ENCODE measurements around the gene OR2L8. TPM values are rescaled to one million over a fixed set of nuclear protein-coding genes. Genes with fewer than 3 reads are reported as not detected.

OR2L8 gene
- total RNA-seq, 1 donor from 2014 or later = not detected

GRCh38 chr1:247992986-247993385 lies 44.3 kb downstream of the OR2L8 start:
- no peak overlapping the region for H3K4me3 ChIP-seq (ENCODE audit: insufficient read depth, low read depth, low read length)
- no peaks in the 10 kb centered on the region for H3K36me3 ChIP-seq (ENCODE audit: insufficient read depth, low read length)
- H3K27ac Mint-ChIP-seq (ENCODE audit: unreplicated experiment) = no peak overlapping the region
- no peak for TF ChIP-seq EZH2 (IDR thresholded peaks at IDR 0.05; ENCODE audit: insufficient read depth, low read length)
- no peak for TF ChIP-seq CTCF (IDR thresholded peaks at IDR 0.05; ENCODE audit: insufficient read depth, low read depth, low read length)
- no peak overlapping the region for H3K27ac ChIP-seq (ENCODE audit: low read depth, low read length)
- H3K4me3 Mint-ChIP-seq (ENCODE audit: unreplicated experiment) = no peak overlapping the region
- H3K36me3 Mint-ChIP-seq (ENCODE audit: low read depth, unreplicated experiment) = no peaks in the 10 kb centered on the region
- peaks cover 12% of the 10 kb centered on the region for H3K9me3 ChIP-seq (ENCODE audit: insufficient read depth, low read depth, low read length)
- no peaks in the 10 kb centered on the region for H4K20me1 ChIP-seq (ENCODE audit: insufficient read depth, low read length)
- DNase-seq (ENCODE audit: low read depth) = no peak
- no peak overlapping the region for H3K4me2 ChIP-seq (ENCODE audit: low read length)
- peaks cover 3% of the 10 kb centered on the region for H3K9me3 Mint-ChIP-seq (ENCODE audit: unreplicated experiment)
- H3K79me2 ChIP-seq (ENCODE audit: insufficient read depth, low read length) = no peaks in the 10 kb centered on the region
- FAIRE-seq = no peak
- H2AFZ ChIP-seq (ENCODE audit: low read depth, low read length) = no peak overlapping the region
- H3K9ac ChIP-seq (ENCODE audit: low read length) = no peak overlapping the region
- no peaks in the 10 kb centered on the region for H3K4me1 ChIP-seq (ENCODE audit: insufficient read depth, low read length)
- H3K4me1 Mint-ChIP-seq (ENCODE audit: low read depth, unreplicated experiment) = no peaks in the 10 kb centered on the region
- no peaks in the 10 kb centered on the region for H3K27me3 ChIP-seq (ENCODE audit: insufficient read depth, low read length)
- H3K27me3 Mint-ChIP-seq (ENCODE audit: low read depth, unreplicated experiment) = no peaks in the 10 kb centered on the region

- no peak for DNase-seq (ENCODE audit: low read depth)
- Mint-ChIP-seq H3K9me3 (ENCODE audit: unreplicated experiment) (no peaks in the 10 kb centered on the region), H3K27ac (ENCODE audit: unreplicated experiment) (no peak overlapping the region), H3K4me3 (ENCODE audit: unreplicated experiment) (no peak overlapping the region), H3K4me1 (ENCODE audit: low read depth, unreplicated experiment) (no peaks in the 10 kb centered on the region), H3K36me3 (ENCODE audit: low read depth, unreplicated experiment) (no peaks in the 10 kb centered on the region), H3K27me3 (ENCODE audit: low read depth, unreplicated experiment) (no peaks in the 10 kb centered on the region)
- no peak for FAIRE-seq
- Histone ChIP-seq H3K27ac (ENCODE audit: low read depth, low read length) (no peak overlapping the region), H3K4me1 (ENCODE audit: insufficient read depth, low read length) (no peaks in the 10 kb centered on the region), H3K4me3 (ENCODE audit: insufficient read depth, low read depth, low read length) (no peak overlapping the region), H3K79me2 (ENCODE audit: insufficient read depth, low read length) (no peaks in the 10 kb centered on the region), H2AFZ (ENCODE audit: low read depth, low read length) (no peak overlapping the region), H3K9me3 (ENCODE audit: insufficient read depth, low read depth, low read length) (peaks cover 5% of the 10 kb centered on the region), H3K36me3 (ENCODE audit: insufficient read depth, low read length) (no peaks in the 10 kb centered on the region), H3K27me3 (ENCODE audit: insufficient read depth, low read length) (no peaks in the 10 kb centered on the region), H3K4me2 (ENCODE audit: low read length) (no peak overlapping the region), H3K9ac (ENCODE audit: low read length) (no peak overlapping the region), H4K20me1 (ENCODE audit: insufficient read depth, low read length) (no peaks in the 10 kb centered on the region)
- TF ChIP-seq CTCF (IDR thresholded peaks at IDR 0.05; ENCODE audit: insufficient read depth, low read depth, low read length) (no peak), EZH2 (IDR thresholded peaks at IDR 0.05; ENCODE audit: insufficient read depth, low read length) (no peak)
These were observed 50.2 kb downstream of the OR2L8 start for GRCh38 chr1:247998811-247999210.

Other genes with a start within 250 kb of the OR2L8 start
- not detected in 2 replicates for gene OR6F1, start 232.2 kb upstream of the OR2L8 start, total RNA-seq
- not detected in 2 replicates for gene OR14K1, start 210.2 kb upstream of the OR2L8 start, total RNA-seq
- gene OR14A2, start 200.7 kb upstream of the OR2L8 start, total RNA-seq = not detected in 2 replicates
- not detected in 2 replicates for gene OR1C1, start 188.3 kb upstream of the OR2L8 start, total RNA-seq
- not detected in 2 replicates for gene OR14A16, start 124.7 kb upstream of the OR2L8 start, total RNA-seq
- gene OR11L1, start 107.0 kb upstream of the OR2L8 start, total RNA-seq = not detected in 2 replicates
- gene TRIM58, start 91.7 kb upstream of the OR2L8 start, total RNA-seq = 20.6 and 31.0 TPM in 2 replicates
- 4.0 and 5.9 TPM in 2 replicates for gene OR2W3, start 53.3 kb upstream of the OR2L8 start, total RNA-seq
- gene OR2T8, start 28.6 kb upstream of the OR2L8 start, total RNA-seq = not detected in 2 replicates
- not detected in 2 replicates for gene OR2AJ1, start 24.0 kb upstream of the OR2L8 start, total RNA-seq
- not detected in 2 replicates for gene OR2AK2, start 16.4 kb downstream of the OR2L8 start, total RNA-seq
- not detected in 2 replicates for gene OR2L5, start 64.8 kb downstream of the OR2L8 start, total RNA-seq
- not detected in 2 replicates for gene OR2L2, start 81.2 kb downstream of the OR2L8 start, total RNA-seq
- not detected in 2 replicates for gene OR2L3, start 98.0 kb downstream of the OR2L8 start, total RNA-seq
- gene OR2L13, start 146.3 kb downstream of the OR2L8 start, total RNA-seq = not detected in 2 replicates
- gene OR2M5, start 196.3 kb downstream of the OR2L8 start, total RNA-seq = not detected in 2 replicates
- gene OR2M2, start 226.0 kb downstream of the OR2L8 start, total RNA-seq = not detected in 2 replicates
- not detected in 2 replicates for gene OR2M3, start 248.4 kb downstream of the OR2L8 start, total RNA-seq

Data from astrocyte (in vitro differentiated cells and primary cell).